Measurements from ENCODE around the gene POU2AF2.
A peak's percentile ranks its signal among the peaks of the same experiment; 100 is the strongest.

Gene POU2AF2

GRCh38 chr11:111245425-111245824, at the start of gene POU2AF2:
POU2AF2 (plus strand) TSS chr11:111245725; CDS start chr11:111245854, 129 bp downstream.
- TF ChIP-seq, protein P1, sequence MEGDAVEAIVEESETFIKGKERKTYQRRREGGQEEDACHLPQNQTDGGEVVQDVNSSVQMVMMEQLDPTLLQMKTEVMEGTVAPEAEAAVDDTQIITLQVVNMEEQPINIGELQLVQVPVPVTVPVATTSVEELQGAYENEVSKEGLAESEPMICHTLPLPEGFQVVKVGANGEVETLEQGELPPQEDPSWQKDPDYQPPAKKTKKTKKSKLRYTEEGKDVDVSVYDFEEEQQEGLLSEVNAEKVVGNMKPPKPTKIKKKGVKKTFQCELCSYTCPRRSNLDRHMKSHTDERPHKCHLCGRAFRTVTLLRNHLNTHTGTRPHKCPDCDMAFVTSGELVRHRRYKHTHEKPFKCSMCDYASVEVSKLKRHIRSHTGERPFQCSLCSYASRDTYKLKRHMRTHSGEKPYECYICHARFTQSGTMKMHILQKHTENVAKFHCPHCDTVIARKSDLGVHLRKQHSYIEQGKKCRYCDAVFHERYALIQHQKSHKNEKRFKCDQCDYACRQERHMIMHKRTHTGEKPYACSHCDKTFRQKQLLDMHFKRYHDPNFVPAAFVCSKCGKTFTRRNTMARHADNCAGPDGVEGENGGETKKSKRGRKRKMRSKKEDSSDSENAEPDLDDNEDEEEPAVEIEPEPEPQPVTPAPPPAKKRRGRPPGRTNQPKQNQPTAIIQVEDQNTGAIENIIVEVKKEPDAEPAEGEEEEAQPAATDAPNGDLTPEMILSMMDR (IDR thresholded peaks at IDR 0.05; ENCODE audit: low read depth, low read length), result no peak
- DNase-seq (ENCODE audit: extremely low read depth, low read depth), result no peak

GRCh38 chr11:111200010-111200534, 45.5 kb upstream of the POU2AF2 start:
- DNase-seq (ENCODE audit: extremely low read depth, low read depth), result no peak
- TF ChIP-seq, protein P1 (IDR thresholded peaks at IDR 0.05; ENCODE audit: low read depth, low read length), result no peak

GRCh38 chr11:111204211-111204610, 41.3 kb upstream of the POU2AF2 start:
- TF ChIP-seq, protein P1 (IDR thresholded peaks at IDR 0.05; ENCODE audit: low read depth, low read length), result no peak
- no peak for DNase-seq (ENCODE audit: extremely low read depth, low read depth)

DNA sequence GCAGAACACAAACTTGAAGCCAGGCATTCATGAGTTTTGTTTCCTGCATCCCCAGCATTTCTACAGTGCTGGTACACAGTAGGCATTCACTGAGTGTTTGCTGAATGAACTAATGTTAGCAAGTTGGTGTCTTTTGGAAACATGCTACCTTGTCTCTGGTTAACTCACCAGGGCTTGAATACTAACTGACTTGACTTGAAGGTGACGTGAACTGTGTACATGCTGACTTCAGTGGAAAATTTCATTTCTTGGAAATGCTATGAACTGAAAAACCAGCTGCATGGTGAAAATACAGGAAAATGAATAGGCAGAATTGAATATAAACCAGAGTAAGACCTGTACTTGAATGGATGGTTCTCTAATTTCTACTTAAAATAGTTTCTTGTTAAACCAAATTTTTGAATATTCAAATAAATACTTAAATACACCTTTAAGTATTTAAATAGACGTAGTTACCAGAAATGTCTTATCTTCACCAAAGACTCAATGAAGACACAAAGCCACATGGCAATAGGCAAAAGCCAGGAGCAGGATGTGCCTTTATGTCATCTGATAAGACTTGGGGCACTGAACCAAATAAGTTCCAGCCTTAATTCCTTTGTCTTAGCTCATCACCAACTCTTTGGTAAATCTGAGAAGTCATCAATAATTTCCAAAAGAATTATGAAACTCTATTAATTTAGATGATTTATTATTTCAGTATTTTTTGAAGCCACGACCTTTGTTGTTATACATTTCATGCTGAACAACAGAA, 39.7 kb upstream of the POU2AF2 start:
- TF ChIP-seq, protein P1 (IDR thresholded peaks at IDR 0.05; ENCODE audit: low read depth, low read length), result no peak
- DNase-seq (ENCODE audit: extremely low read depth, low read depth), result no peak

- peak; percentile 11 for DNase-seq (ENCODE audit: extremely low read depth, low read depth)
- TF ChIP-seq, protein P1 (IDR thresholded peaks at IDR 0.05; ENCODE audit: low read depth, low read length), result no peak
These were observed 39.1 kb upstream of the POU2AF2 start for GRCh38 chr11:111206472-111206871.

DNA sequence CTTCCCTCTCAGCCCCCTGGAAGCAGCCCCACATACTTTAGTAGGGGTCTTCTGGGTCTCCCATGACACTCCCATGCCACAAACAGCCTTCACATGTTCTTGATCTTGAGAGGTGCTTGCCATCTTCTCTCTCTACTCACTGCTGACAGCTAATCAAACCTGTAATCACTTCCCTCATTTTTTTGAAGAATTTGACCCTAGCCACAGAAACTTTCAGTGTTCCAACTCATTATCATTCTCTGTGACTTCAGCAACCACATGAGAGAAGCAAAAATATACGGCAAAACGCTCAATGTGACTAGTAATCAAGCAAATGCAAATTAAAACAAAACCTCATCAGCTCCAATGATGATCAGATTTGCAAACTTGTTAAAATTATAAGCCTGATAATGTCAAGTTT, 38.3 kb upstream of the POU2AF2 start:
- TF ChIP-seq, protein P1 (IDR thresholded peaks at IDR 0.05; ENCODE audit: low read depth, low read length), result no peak
- no peak for DNase-seq (ENCODE audit: extremely low read depth, low read depth)

DNA sequence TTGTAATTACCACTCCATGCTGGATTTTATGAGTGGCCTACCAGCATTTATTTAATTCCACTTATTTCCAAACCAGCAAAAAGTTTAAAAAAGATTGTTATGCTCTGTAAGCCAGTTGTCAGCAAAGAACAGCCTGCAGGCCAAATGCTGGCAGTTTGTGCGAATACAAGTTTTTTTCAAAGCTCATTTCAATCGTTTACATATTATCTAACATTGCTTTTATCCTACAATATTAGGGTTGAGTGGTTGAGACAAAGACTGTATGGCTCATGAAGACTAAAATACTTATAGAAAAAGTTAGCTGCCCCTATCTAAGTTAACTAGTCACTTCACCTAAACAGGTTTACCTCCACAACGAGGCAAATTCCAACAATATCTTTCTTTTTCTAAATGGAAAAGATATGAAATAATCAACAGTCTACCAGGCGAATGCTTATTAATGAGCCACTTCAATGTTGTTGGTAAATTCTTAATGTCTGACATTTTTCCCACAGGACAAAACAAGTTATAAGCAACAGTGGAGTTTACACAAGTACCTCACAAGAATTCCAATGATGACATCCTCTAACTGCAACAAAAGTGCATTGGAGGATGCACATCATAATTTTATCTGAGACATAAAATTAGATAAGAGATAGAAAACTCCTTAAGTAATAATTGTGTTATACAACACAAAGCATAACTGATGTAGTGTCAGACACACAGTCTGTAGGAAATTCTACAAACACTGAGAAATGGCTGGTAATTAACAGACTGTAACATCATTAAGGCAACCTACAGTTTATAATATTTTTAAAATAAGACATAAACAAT, 35.8 kb upstream of the POU2AF2 start:
- no peak for DNase-seq (ENCODE audit: extremely low read depth, low read depth)

More for the DNA sequence above, 35.8 kb upstream of the POU2AF2 start:
- TF ChIP-seq, protein P1 (IDR thresholded peaks at IDR 0.05; ENCODE audit: low read depth, low read length), result no peak

All from AG09319 (cell line).